A673 (cell line): ENCODE measurements around the gene FOXC1.

Source experiments
- CTCF ChIP-seq: fragments of 300-800, 200-600 bp; sonication (generic); conservative IDR thresholded peaks from 2 replicates; pipeline ENCODE4 v1.5.1; 2017; ENCODE audit warnings: low read depth, mild to moderate bottlenecking, antibody characterized with exemption, low read length, moderate library complexity, mixed read lengths
- EZH2 ChIP-seq: fragments of 200-600 bp; sonication (generic); IDR thresholded peaks from 2 replicates; pipeline ENCODE4 v1.6.1; 2017; ENCODE audit warnings: borderline replicate concordance, low read depth, mild to moderate bottlenecking, mixed read lengths, antibody characterized with exemption, low read length; ENCODE audit not compliant: poor library complexity, severe bottlenecking

GRCh38 chr6:1615151-1615852 is 5.6 kb downstream of the FOXC1 start:
- TF ChIP-seq CTCF (no peak), EZH2 (no peak)
